Activated CD8-positive, alpha-beta T cell treated with anti-CD3 and anti-CD28 coated beads for 36 hours (primary cell): ENCODE results near the gene ALG6. TPM values are rescaled to one million over a fixed set of nuclear protein-coding genes. Genes with fewer than 3 reads are reported as not detected.
"Not testable (repeated sequence)": the region's sequence is repeated elsewhere in the genome, so short reads cannot be mapped to it uniquely, and the experiment has no call there.

Experiments used
- ATAC-seq: fragments of 200-7000 bp; cut with Tn5 transposase; one replicate; pipeline ENCODE4 v1.10.0; 2021; ENCODE audit warnings: mild to moderate bottlenecking, moderate library complexity
- CTCF ChIA-PET: fragments of 350-600 bp; sonication (Branson Sonifier 250); formaldehyde crosslinking; loops from one replicate; lab custom pipeline; 2021; ENCODE audit warnings: antibody characterized with exemption; lab: Charles Lee
- POLR2A ChIA-PET: fragments of 350-600 bp; sonication (Branson Sonifier 250); formaldehyde crosslinking; loops from one replicate; lab custom pipeline; 2021; ENCODE audit warnings: antibody characterized with exemption; lab: Charles Lee
- DNase-seq: peaks from one replicate; pipeline ENCODE4 v3.0.0-alpha.2; 2020
- H3K27ac Mint-ChIP-seq: one replicate; pipeline ENCODE4 v1.8.0; 2021; ENCODE audit warnings: mild to moderate bottlenecking, mixed read lengths
- H3K27me3 Mint-ChIP-seq: one replicate; pipeline ENCODE4 v1.8.0; 2021; ENCODE audit warnings: mixed read lengths
- H3K36me3 Mint-ChIP-seq: one replicate; pipeline ENCODE4 v1.8.0; 2021; ENCODE audit warnings: low read depth, mixed read lengths
- H3K4me1 Mint-ChIP-seq: one replicate; pipeline ENCODE4 v1.8.0; 2021; ENCODE audit warnings: low read depth, mixed read lengths
- H3K4me3 Mint-ChIP-seq: one replicate; pipeline ENCODE4 v1.8.0; 2021; ENCODE audit warnings: mild to moderate bottlenecking, moderate library complexity, mixed read lengths
- H3K9me3 Mint-ChIP-seq: one replicate; pipeline ENCODE4 v1.8.0; 2021; ENCODE audit warnings: mixed read lengths
- intact Hi-C: fragments of 100-400 bp; cut with micrococcal nuclease; formaldehyde crosslinking; loops from one replicate; pipeline ENCODE4 v1.10.0; 2022
- total RNA-seq, 2 experiments: library from RNA; stranded (reverse); gene quantifications; one replicate each; pipeline ENCODE4 v1.2.3, GENCODE V29; 2021
- TF ChIP-seq, protein P1 (sequence below): fragments of 200-600 bp; IDR thresholded peaks from one replicate; pipeline ENCODE4 v1.8.0; 2022; ENCODE audit warnings: antibody characterized with exemption, mild to moderate bottlenecking

ALG6 gene
- total RNA-seq, 2 experiments from 2014 or later = 15.1 to 17.7 TPM

DNA sequence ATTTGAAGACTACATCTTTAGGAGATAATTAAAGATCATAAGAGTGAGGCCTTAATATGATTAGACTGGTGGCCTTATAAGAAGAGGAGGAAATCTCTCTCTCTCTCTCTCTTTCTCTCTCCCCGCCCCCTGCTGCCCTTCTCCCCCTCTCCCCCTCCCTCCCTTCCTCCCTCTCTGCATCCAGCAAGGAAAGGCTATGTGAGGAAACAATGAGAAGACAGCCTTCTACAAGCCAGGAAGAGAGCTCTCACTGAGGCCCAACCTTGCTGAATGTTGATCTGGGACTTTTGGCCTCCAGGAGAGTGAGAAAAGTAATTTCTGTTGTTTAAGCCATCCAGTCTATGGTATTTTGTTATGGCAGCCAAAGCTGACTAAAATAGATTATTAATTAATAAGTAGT is 23.5 kb upstream of the ALG6 start:
- ChIA-PET POLR2A (interaction anchor here (1.7 kb wide), 1 partner anchor 8 kb away, joined by 4 read pairs; no protein-coding TSS in a partner anchor), CTCF (interaction anchor here (1.0 kb wide), 1 partner anchor 16 kb away, joined by 4 read pairs; no protein-coding TSS in a partner anchor)
- intact Hi-C loops = no loop called here
- TF ChIP-seq, protein P1, sequence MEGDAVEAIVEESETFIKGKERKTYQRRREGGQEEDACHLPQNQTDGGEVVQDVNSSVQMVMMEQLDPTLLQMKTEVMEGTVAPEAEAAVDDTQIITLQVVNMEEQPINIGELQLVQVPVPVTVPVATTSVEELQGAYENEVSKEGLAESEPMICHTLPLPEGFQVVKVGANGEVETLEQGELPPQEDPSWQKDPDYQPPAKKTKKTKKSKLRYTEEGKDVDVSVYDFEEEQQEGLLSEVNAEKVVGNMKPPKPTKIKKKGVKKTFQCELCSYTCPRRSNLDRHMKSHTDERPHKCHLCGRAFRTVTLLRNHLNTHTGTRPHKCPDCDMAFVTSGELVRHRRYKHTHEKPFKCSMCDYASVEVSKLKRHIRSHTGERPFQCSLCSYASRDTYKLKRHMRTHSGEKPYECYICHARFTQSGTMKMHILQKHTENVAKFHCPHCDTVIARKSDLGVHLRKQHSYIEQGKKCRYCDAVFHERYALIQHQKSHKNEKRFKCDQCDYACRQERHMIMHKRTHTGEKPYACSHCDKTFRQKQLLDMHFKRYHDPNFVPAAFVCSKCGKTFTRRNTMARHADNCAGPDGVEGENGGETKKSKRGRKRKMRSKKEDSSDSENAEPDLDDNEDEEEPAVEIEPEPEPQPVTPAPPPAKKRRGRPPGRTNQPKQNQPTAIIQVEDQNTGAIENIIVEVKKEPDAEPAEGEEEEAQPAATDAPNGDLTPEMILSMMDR = no peak
- Mint-ChIP-seq H3K27me3 (peaks cover 12% of the 10 kb centered on the region), H3K36me3 (no peaks in the 10 kb centered on the region), H3K4me3 (no peak overlapping the region), H3K27ac (no peak overlapping the region), H3K4me1 (no peaks in the 10 kb centered on the region), H3K9me3 (no peaks in the 10 kb centered on the region)
- ATAC-seq (no peak), DNase-seq (no peak)

DNA sequence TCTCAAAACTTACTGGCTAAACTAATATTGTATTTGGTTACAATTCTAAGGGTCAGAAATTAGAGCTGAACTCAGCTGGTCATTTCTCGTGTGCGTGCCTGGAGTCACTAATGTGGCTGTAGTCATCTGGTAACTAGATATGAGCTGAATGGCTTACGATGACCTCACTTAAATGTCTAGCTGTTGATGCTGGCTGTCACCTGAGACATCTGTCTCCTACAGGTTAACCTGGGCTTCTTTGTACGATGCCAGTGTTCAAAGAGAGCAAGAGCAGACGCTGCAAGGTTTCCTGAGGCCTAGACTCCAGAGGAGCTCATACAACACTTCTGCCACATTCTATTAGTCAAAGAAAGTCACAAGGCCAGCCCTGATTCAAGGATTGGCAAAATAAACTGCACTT is 17.1 kb upstream of the ALG6 start:
- intact Hi-C loops = no loop called here
- Mint-ChIP-seq H3K4me1 (no peaks in the 10 kb centered on the region), H3K36me3 (no peaks in the 10 kb centered on the region), H3K27me3 (peaks cover 24% of the 10 kb centered on the region), H3K9me3 (no peaks in the 10 kb centered on the region), H3K27ac (no peak overlapping the region), H3K4me3 (no peak overlapping the region)
- TF ChIP-seq, protein P1 = no peak
- POLR2A ChIA-PET = no interaction called here
- DNase-seq (no peak), ATAC-seq (no peak)
- CTCF ChIA-PET = interaction anchor here (1.9 kb wide), 1 partner anchor 23 kb away, joined by 7 read pairs; no protein-coding TSS in a partner anchor

DNA sequence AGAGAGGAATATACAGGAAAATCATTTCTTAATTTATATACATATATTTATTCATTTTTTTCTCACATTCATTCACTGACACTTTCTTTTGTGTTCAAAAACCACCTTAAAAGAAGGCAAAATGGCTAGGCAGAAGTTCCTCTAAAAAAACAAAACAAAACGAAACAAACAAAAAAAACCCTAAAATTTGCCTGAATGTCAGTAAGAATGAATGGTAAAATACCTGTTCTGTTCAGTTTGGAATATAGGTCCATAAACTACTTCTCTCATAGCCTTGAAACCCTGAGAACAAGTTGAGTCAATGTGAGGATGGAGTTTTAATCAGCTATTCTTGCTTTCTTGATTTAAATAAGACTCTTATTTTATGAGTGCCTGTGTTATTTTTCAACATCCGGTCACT is 14.7 kb upstream of the ALG6 start:
- no peak for ATAC-seq
- H3K4me1 Mint-ChIP-seq = no peaks in the 10 kb centered on the region
- H3K27ac Mint-ChIP-seq = no peak overlapping the region
- H3K27me3 Mint-ChIP-seq = peaks cover 20% of the 10 kb centered on the region
- CTCF ChIA-PET = no interaction called here
- no peaks in the 10 kb centered on the region for H3K36me3 Mint-ChIP-seq
- intact Hi-C loops = no loop called here
- TF ChIP-seq, protein P1 = no peak
- DNase-seq = no peak
- no peaks in the 10 kb centered on the region for H3K9me3 Mint-ChIP-seq
- POLR2A ChIA-PET = interaction anchor here (1.6 kb wide), 1 partner anchor 10 kb away, joined by 4 read pairs; no protein-coding TSS in a partner anchor
- no peak overlapping the region for H3K4me3 Mint-ChIP-seq

DNA sequence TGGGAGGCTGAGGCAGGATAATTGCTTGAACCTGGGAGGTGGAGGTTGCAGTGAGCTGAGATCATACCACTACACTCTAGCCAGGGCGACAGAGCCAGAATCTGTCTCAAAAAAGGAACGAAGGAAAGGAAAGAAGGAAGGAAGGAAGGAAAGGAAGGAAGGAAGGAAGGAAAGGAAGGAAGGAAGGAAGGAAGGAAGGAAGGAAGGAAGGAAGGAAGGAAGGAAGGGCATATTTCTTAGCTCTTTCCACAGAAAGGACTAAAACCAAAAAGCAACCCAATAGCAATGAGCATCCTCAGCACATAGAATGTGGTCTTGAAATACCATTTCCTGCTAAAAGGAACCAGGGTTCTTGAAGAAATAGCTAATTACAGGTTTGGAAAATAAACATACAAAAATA is 11.2 kb upstream of the ALG6 start:
- H3K27me3 Mint-ChIP-seq = peaks cover 21% of the 10 kb centered on the region
- H3K9me3 Mint-ChIP-seq, DNase-seq, ATAC-seq, POLR2A ChIA-PET, H3K27ac Mint-ChIP-seq, H3K36me3 Mint-ChIP-seq, H3K4me3 Mint-ChIP-seq, intact Hi-C loops, H3K4me1 Mint-ChIP-seq: not testable (repeated sequence)
- CTCF ChIA-PET = interaction anchor here (1.0 kb wide), 1 partner anchor 29 kb away, joined by 3 read pairs; no protein-coding TSS in a partner anchor

DNA sequence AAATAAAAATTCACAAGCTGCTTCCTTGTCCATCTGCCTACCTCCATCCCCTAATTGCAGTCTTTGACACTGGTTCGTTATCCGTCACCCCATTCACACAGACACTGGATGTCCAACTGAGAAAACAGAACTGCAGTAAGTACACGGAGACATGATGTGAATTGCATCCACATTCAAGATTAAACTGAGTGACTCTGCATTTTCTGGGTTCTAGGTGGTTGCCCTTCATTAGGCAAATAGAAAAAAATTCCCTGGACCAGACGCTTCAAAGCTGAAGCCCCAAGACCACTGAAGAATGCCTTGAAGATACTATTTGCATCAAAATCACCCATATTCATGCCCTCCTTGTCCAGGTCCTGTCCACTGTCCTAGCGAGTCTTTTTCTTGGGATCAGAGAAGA is 7.9 kb upstream of the ALG6 start:
- no peaks in the 10 kb centered on the region for H3K36me3 Mint-ChIP-seq
- ATAC-seq (no peak), DNase-seq (no peak)
- no peaks in the 10 kb centered on the region for H3K9me3 Mint-ChIP-seq
- TF ChIP-seq, protein P1 = no peak
- no peak overlapping the region for H3K27ac Mint-ChIP-seq
- H3K4me3 Mint-ChIP-seq = no peak overlapping the region
- ChIA-PET CTCF (interaction anchor here (1.0 kb wide), 1 partner anchor 32 kb away, joined by 3 read pairs; no protein-coding TSS in a partner anchor), POLR2A (interaction anchor here (1.6 kb wide), 1 partner anchor 10 kb away, joined by 3 read pairs; no protein-coding TSS in a partner anchor)
- H3K4me1 Mint-ChIP-seq = no peaks in the 10 kb centered on the region
- H3K27me3 Mint-ChIP-seq = peaks cover 21% of the 10 kb centered on the region
- intact Hi-C loops = no loop called here
